HepG2 (cell line): ENCODE results near the gene MAGT1. TPM values are rescaled to one million over a fixed set of nuclear protein-coding genes. Genes with fewer than 3 reads are reported as not detected.
"Not testable (repeated sequence)": the region's sequence is repeated elsewhere in the genome, so short reads cannot be mapped to it uniquely, and the experiment has no call there.

Experiments used
- ATAC-seq: fragments of 200-7000 bp; cut with Tn5 transposase; 3 replicates; pipeline ENCODE4 v1.9.1; 2020; ENCODE audit warnings: mild to moderate bottlenecking, moderate library complexity
- BruUV-seq: library from RNA; stranded (reverse); fragments of 400-500 nt; replicated peaks from 2 replicates; lab custom pipeline; 2021; lab: Mats Ljungman, UMichigan
- CTCF ChIA-PET: fragments of 300-600 bp; formaldehyde crosslinking; extraction: SDS; loops from one replicate; lab custom pipeline; 2021; ENCODE audit warnings: low total read pairs, inconsistent platforms, low intra/inter-chr PET ratio; lab: Yijun Ruan, JAX
- POLR2A ChIA-PET: fragments of 350-600 bp; sonication (Branson Sonifier 250); formaldehyde crosslinking; loops from one replicate; lab custom pipeline; 2020; ENCODE audit warnings: antibody characterized with exemption, inconsistent platforms; lab: Yijun Ruan, JAX
- DNase-seq: peaks from one replicate; pipeline ENCODE4 v3.0.0-alpha.2; 2015; ENCODE audit warnings: low spot score
- FAIRE-seq: peaks from 3 replicates; lab custom pipeline; 2011; peaks lifted over from hg19 to GRCh38; lab: Jason Lieb, UNC
- H2AFZ ChIP-seq: one replicate; pipeline ENCODE4 v1.6.1; 2011; ENCODE audit warnings: low read length, inconsistent platforms
- H3K27ac ChIP-seq: fragments of 300-600 bp; 3 replicates; pipeline ENCODE4 v1.8.0; 2011; ENCODE audit warnings: mixed run types, mild to moderate bottlenecking, mixed read lengths, low read length, inconsistent platforms; ENCODE audit not compliant: insufficient read depth; ENCODE audit errors: extremely low read length
- H3K27me3 ChIP-seq, 2 experiments: fragments of 200-600 bp in 1 of 2; 2 replicates in 1 of 2; 3 replicates in 1 of 2; pipeline versions ENCODE4 v1.6.0 to v1.8.0; 2011; ENCODE audit warnings: low read length in 2 of 2, mild to moderate bottlenecking in 2 of 2, moderate library complexity in 2 of 2, inconsistent platforms in 1 of 2; ENCODE audit not compliant: insufficient read depth in 2 of 2, control insufficient read depth in 1 of 2
- H3K36me3 ChIP-seq, 2 experiments: fragments of 200-600 bp in 1 of 2; replicated peaks in 1 of 2; 2 replicates in 1 of 2; 3 replicates in 1 of 2; pipeline versions ENCODE4 v1.5.1 to v1.8.0; 2011; ENCODE audit warnings: low read length in 2 of 2, inconsistent platforms in 1 of 2; ENCODE audit not compliant: insufficient read depth in 2 of 2, control insufficient read depth in 1 of 2
- H3K4me1 ChIP-seq: 2 replicates; pipeline ENCODE4 v1.5.1; 2012; ENCODE audit warnings: low read length, inconsistent platforms; ENCODE audit not compliant: insufficient read depth
- H3K4me2 ChIP-seq: 2 replicates; pipeline ENCODE4 v1.6.0; 2011; ENCODE audit warnings: low read depth, low read length, inconsistent platforms
- H3K4me3 ChIP-seq, 3 experiments: fragments of 200-600 bp in 1 of 3; sonication (generic), shearing (Covaris generic) in 1 of 3; replicated peaks in 1 of 3; 2 replicates each; pipeline ENCODE4 v1.5.1; 2011 to 2016; ENCODE audit warnings: low read length in 3 of 3, inconsistent platforms in 2 of 3, low read depth in 2 of 3, mild to moderate bottlenecking in 2 of 3, control low read depth in 1 of 3, mixed read lengths in 1 of 3; ENCODE audit not compliant: insufficient read depth in 1 of 3
- H3K79me2 ChIP-seq: one replicate; pipeline ENCODE4 v1.6.1; 2011; ENCODE audit warnings: low read length, inconsistent platforms; ENCODE audit not compliant: insufficient read depth
- H3K9ac ChIP-seq: 2 replicates; pipeline ENCODE4 v1.6.0; 2011; ENCODE audit warnings: mild to moderate bottlenecking, low read depth, low read length, inconsistent platforms; ENCODE audit not compliant: insufficient read depth
- H3K9me3 ChIP-seq: 2 replicates; pipeline ENCODE4 v1.5.1; 2012; ENCODE audit warnings: mild to moderate bottlenecking, low read length
- H4K20me1 ChIP-seq: 2 replicates; pipeline ENCODE4 v1.6.0; 2011; ENCODE audit warnings: inconsistent platforms, mild to moderate bottlenecking, low read length, moderate library complexity; ENCODE audit not compliant: insufficient read depth
- TEAD2 ChIP-seq: sonication (generic); formaldehyde crosslinking; IDR thresholded peaks from 2 replicates; pipeline ENCODE4 v1.9.0; 2021; ENCODE audit warnings: missing genetic modification reagents
- ZFX ChIP-seq: sonication (generic); formaldehyde crosslinking; IDR thresholded peaks from 2 replicates; pipeline ENCODE4 v1.4.0; 2020; ENCODE audit warnings: mild to moderate bottlenecking, low read depth, missing genetic modification reagents, moderate library complexity
- ZNF121 ChIP-seq: sonication (generic); formaldehyde crosslinking; IDR thresholded peaks from 2 replicates; pipeline ENCODE4 v1.5.0; 2020; ENCODE audit warnings: mild to moderate bottlenecking, missing genetic modification reagents
- ZNF317 ChIP-seq: sonication (generic); formaldehyde crosslinking; IDR thresholded peaks from 2 replicates; pipeline ENCODE4 v1.5.0; 2020; ENCODE audit warnings: mild to moderate bottlenecking, missing genetic modification reagents
- ZNF777 ChIP-seq: sonication (generic); formaldehyde crosslinking; IDR thresholded peaks from 2 replicates; pipeline ENCODE4 v1.4.0; 2020; ENCODE audit warnings: missing genetic modification reagents
- WGBS: methylation state at CpG from one replicate; pipeline ENCODE4 v1.1.6; 2017; ENCODE audit warnings: low lambda C conversion rate; 5-methylcytosine and 5-hydroxymethylcytosine counted together
- in situ Hi-C: cut with HindIII; loops from 2 replicates; pipeline ENCODE4 v1.10.0; 2017; ENCODE audit warnings: low pct_unique_long_range_greater_than_20kb; ENCODE audit not compliant: extremely low pct_ligation_motif_present
- intact Hi-C: fragments of 100-400 bp; cut with micrococcal nuclease; formaldehyde crosslinking; loops from one replicate; pipeline ENCODE4 v1.10.0; 2022; ENCODE audit not compliant: unreplicated experiment
- polyA plus RNA-seq, 8 experiments: library from polyadenylated mRNA; depleted of rRNA in 3 of 8; stranded (reverse) in 7 of 8; unstranded in 1 of 8; fragments of >200 nt; fragmentation: Illumina TruSeq in 4 of 8; extraction: Trizol in 4 of 8; gene quantifications; 2 replicates each; pipeline versions ENCODE4 v1.2.1 to v1.2.3, GENCODE V29; 2011 to 2016; ENCODE audit warnings: low read depth in 4 of 8, missing spikeins in 1 of 8, mixed read lengths in 1 of 8; ENCODE audit not compliant: insufficient read depth in 1 of 8
- total RNA-seq, 5 experiments: library from RNA; depleted of rRNA; stranded (reverse); fragments of >200 nt; fragmentation: Illumina TruSeq; extraction: Trizol; gene quantifications; 2 replicates each; pipeline ENCODE4 v1.2.3, GENCODE V29; 2016; ENCODE audit warnings: low read depth in 1 of 5

MAGT1 gene
- total and polyA plus RNA-seq, 2 of the 13 experiments (the other 11 are each of a cell fraction or from before 2014, with no cell fraction given) = 38.0 to 75.0 TPM

DNA sequence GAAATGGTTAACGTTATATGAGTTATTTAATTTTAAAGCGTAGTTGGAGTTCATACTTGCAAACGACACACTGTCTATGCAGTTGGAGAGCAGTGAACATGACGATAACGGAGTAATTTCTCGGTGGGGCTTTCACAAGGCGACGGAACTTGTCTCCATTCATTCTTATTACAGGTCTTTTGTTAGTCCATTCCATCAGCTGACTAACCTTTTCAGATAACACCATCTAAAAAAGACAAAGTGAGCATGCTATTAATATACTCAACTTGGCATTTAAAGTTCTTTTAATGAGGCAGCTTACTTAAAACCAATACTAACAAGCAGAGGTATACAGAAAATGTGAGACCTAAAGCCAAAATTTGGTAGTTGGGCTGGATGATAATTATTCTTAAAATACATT lies 19.9 kb downstream of the MAGT1 start:
- Histone ChIP-seq H3K27ac (no peak overlapping the region), H3K4me1 (no peaks in the 10 kb centered on the region), H3K79me2 (no peaks in the 10 kb centered on the region), H3K4me2 (no peak overlapping the region), H3K9me3 (no peaks in the 10 kb centered on the region), H3K9ac (no peak overlapping the region), H3K36me3 (peaks cover 2 to 11% of the 10 kb centered on the region in 2 experiments; a peak in 2 of 5 replicates), H4K20me1 (no peaks in the 10 kb centered on the region), H3K4me3 (no peak overlapping the region), H3K27me3 (no peaks in the 10 kb centered on the region), H2AFZ (no peak overlapping the region)
- no peak for DNase-seq
- WGBS = 95% methylated on average over 8 of the region's 8 CpGs
- CTCF ChIA-PET = no interaction called here
- intact Hi-C loops = no loop called here
- POLR2A ChIA-PET = no interaction called here
- FAIRE-seq = no peak
- no TSS peak for BruUV-seq
- no peak for TF ChIP-seq TEAD2
- no peak for TF ChIP-seq ZNF777 (CRISPR knock-in tag)
- TF ChIP-seq ZNF317 (CRISPR knock-in tag) = no peak
- TF ChIP-seq ZFX = no peak
- no peak for ATAC-seq
- in situ Hi-C loops = no loop called here

DNA sequence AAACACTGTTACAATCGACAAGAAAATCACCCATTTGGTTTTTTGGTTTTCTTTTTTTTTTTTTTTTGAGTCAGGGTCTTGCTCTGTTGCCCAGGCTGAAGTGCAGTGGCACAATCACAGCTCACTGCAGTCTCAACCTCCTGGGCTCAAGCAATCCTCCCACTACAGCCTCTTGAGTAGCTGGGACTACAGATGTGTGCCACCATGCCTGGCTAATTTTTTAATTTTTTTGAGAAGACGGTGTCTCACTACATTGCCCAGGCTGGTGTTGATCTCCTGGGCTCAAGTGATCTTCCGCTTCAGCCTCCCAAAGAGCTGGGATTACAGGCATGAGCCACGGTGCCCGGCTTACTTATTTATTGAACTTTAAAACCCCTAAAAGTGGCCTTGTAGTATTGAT lies 63.7 kb downstream of the MAGT1 start:
- peak; percentile 86 for TF ChIP-seq ZNF121
- DNase-seq, H3K27me3 ChIP-seq, CTCF ChIA-PET, H3K36me3 ChIP-seq, H3K9me3 ChIP-seq, POLR2A ChIA-PET, H3K4me2 ChIP-seq, H3K79me2 ChIP-seq, BruUV-seq, H4K20me1 ChIP-seq, H3K4me1 ChIP-seq, FAIRE-seq, in situ Hi-C loops, H2AFZ ChIP-seq, H3K27ac ChIP-seq, intact Hi-C loops, ATAC-seq, H3K4me3 ChIP-seq, H3K9ac ChIP-seq: not testable (repeated sequence)
- 88% methylated on average over 5 of the region's 5 CpGs for WGBS

DNA sequence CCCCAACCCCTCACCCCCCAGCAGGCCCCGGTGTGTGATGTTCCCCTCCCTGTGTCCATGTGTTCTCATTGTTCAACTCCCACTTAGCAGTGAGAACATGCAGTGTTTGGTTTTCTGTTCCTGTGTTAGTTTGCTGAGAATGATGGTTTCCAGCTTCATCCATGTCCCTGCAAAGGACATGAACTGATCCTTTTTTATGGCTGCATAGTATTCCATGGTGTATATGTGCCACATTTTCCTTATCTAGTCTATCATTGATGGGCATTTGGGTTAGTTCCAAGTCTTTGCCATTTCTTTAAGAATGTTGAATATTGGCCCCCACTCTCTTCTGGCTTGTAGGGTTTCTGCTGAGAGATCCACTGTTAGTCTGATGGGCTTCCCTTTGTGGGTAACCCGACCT lies 73.2 kb downstream of the MAGT1 start:
- in situ Hi-C loops, H3K27me3 ChIP-seq, H3K79me2 ChIP-seq, H3K9ac ChIP-seq, intact Hi-C loops, H3K4me1 ChIP-seq, H3K36me3 ChIP-seq, H3K9me3 ChIP-seq, ATAC-seq, POLR2A ChIA-PET, H3K4me3 ChIP-seq, FAIRE-seq, H2AFZ ChIP-seq, DNase-seq, BruUV-seq, CTCF ChIA-PET, H3K4me2 ChIP-seq, H3K27ac ChIP-seq, H4K20me1 ChIP-seq: not testable (repeated sequence)
- 61% methylated on average over 2 of the region's 2 CpGs for WGBS
